Activated CD4-positive, CD25-positive, alpha-beta regulatory T cell treated with anti-CD3 and anti-CD28 coated beads, Interleukin-2, amount 50 U/mL, for 16 hours (primary cell): Measurements from ENCODE around the gene CEP57L1.
"Not testable (repeated sequence)": the region's sequence is repeated elsewhere in the genome, so short reads cannot be mapped to it uniquely, and the experiment has no call there.

Experiments
- DNase-seq: peaks from one replicate; pipeline ENCODE4 v3.0.0-alpha.2; 2020; ENCODE audit warnings: low read depth, low spot score

CEP57L1 gene

GRCh38 chr6:109105681-109106080 lies 10.4 kb downstream of the CEP57L1 start:
- DNase-seq: no peak

- not testable (repeated sequence) for DNase-seq
Observed at GRCh38 chr6:109109663-109110062, 14.4 kb downstream of the CEP57L1 start.

DNA sequence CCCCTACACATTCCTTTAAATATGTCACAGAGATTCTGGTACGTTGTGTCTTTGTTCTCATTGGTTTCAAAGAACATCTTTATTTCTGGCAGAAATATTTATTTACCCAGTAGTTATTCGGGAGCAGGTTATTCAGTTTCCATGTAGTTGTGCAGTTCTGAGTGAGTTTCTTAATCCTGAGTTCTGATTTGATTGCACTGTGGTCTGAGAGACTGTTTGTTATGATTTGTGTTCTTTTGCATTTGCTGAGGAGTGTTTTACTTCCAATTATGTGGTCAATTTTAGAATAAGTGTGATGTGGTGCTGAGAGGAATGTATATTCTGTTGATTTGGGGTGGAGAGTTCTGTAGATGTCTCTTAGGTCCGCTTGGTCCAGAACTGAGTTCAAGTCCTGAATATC lies 17.4 kb downstream of the CEP57L1 start:
- not testable (repeated sequence) for DNase-seq

- DNase-seq: no peak
Observed at GRCh38 chr6:109117346-109118035, 22.2 kb downstream of the CEP57L1 start.

DNA sequence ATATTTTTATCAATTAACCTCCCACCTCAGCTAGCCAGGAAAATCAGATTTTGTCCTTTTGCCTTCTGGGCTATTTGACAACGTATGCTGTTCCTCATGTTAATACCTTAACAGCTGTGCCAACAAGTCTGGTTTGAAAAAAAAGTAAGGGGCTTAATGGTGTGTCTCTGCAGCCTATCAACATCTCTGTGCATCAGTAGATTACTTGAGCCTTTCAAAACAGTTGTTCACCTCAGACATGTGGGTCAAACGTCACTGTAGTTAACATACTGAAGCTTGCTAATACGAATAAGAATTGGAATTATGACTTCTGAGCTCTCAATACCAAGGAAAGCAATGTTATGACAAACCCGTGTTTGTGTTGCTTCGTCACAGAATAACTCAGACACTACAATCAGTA lies 23.0 kb downstream of the CEP57L1 start:
- DNase-seq: no peak

- no peak for DNase-seq
Observed at GRCh38 chr6:109118871-109119354, 23.6 kb downstream of the CEP57L1 start.

DNA sequence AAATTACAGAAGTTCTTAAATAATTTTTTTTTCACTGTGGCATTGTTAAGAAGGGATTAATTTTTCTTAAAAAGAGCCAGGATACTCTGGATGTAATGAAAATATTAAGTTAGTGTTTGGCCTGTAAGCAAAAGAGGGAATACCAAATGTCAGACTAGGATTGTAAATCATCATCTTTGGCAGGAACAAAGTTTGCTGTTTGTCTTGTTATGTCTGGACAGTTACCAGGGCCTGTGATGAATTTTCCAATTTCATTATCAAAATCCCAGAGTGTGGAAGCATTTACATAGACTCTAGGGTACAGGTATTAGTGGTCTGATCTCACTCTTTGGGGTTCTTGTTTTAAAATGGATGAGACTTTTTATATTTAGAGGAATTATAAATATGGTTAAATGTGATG lies 26.1 kb downstream of the CEP57L1 start:
- DNase-seq: no peak

GRCh38 chr6:109124219-109124618 lies 28.9 kb downstream of the CEP57L1 start:
- no peak for DNase-seq

GRCh38 chr6:109125504-109125903 lies 30.2 kb downstream of the CEP57L1 start:
- DNase-seq: no peak

- no peak for DNase-seq
Observed at GRCh38 chr6:109130065-109130464, 34.8 kb downstream of the CEP57L1 start.

- not testable (repeated sequence) for DNase-seq
Observed at GRCh38 chr6:109135600-109135999, 40.3 kb downstream of the CEP57L1 start.

DNA sequence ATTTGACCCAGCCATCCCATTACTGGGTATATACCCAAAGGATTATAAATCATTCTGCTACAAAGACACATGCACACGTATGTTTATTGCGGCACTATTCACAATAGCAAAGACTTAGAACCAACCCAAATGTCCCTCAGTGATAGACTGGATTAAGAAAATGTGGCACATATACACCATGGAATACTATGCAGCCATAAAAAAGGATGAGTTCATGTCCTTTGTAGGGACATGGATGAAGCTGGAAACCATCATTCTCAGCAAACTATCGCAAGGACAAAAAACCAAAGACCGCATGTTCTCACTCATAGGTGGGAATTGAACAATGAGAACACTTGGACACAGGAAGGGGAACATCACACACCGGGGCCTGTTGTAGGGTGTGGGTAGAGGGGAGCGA lies 40.7 kb downstream of the CEP57L1 start:
- not testable (repeated sequence) for DNase-seq

- not testable (repeated sequence) for DNase-seq
Observed at GRCh38 chr6:109136530-109136929, 41.2 kb downstream of the CEP57L1 start.

GRCh38 chr6:109139109-109139508 lies 43.8 kb downstream of the CEP57L1 start:
- no peak for DNase-seq

GRCh38 chr6:109142067-109142466 lies 46.8 kb downstream of the CEP57L1 start:
- not testable (repeated sequence) for DNase-seq

DNA sequence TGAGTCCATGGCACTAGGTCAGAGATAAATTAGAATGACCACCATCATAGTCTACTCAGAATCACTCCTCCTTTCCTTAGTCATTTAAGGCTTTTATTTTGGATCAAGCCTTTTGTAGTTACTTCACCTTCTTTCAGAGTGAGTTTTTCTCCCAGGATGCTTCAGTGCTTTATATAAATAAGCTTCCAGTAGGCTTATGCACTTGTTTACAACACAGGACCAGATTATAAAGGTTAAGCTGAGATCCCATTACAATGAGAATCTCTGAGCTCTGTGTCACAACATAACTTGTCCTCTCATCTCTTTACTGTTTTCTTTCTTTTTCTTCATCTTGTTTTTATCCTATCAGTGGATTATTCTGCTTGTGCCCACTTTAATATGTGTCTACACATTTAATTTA lies 47.9 kb downstream of the CEP57L1 start:
- DNase-seq: no peak

DNA sequence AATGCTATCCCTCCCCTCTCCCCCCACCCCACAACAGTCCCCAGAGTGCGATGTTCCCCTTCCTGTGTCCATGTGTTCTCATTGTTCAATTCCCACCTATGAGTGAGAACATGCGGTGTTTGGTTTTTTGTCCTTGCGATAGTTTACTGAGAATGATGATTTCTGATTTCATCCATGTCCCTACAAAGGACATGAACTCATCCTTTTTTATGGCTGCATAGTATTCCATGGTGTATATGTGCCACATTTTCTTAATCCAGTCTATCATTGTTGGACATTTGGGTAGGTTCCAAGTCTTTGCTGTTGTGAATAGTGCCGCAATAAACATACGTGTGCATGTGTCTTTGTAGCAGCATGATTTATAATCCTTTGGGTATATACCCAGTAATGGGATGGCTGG lies 52.9 kb downstream of the CEP57L1 start:
- not testable (repeated sequence) for DNase-seq

GRCh38 chr6:109148716-109149115 lies 53.4 kb downstream of the CEP57L1 start:
- not testable (repeated sequence) for DNase-seq

GRCh38 chr6:109153752-109154151 lies 58.4 kb downstream of the CEP57L1 start:
- DNase-seq: no peak

GRCh38 chr6:109164331-109164730 lies 69.0 kb downstream of the CEP57L1 start:
- no peak for DNase-seq

DNA sequence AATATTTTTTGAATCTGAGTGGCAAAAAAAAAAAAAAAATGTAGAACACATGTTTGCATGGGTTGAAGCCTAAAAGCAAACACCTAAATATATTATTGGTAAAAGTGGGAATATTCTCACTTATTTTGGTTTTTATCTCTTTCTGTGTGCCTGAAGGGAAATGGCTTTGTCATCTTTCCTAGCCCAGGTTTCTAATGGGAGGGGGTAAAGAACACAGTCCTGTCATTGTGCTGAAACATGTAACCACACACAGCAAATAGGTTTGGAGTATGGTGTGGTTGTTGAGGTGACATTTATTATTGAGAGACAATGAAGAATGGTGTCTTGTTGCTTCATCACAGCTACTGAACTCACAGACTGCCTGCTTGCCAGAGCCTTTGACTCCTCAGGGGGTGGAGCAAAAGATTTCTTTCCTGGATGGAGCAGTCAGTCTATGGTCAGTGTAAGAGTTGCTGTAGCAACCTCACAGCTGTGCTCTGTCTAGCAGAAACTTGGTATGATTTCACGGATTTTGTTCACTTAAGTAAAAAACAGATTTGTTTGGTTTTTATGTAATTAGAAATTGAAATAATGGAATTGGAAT lies 70.2 kb downstream of the CEP57L1 start:
- DNase-seq: no peak

GRCh38 chr6:109166673-109167072 lies 71.4 kb downstream of the CEP57L1 start:
- DNase-seq: no peak

- no peak for DNase-seq
Observed at GRCh38 chr6:109167562-109167961, 72.3 kb downstream of the CEP57L1 start.
